PC-3 (cell line): ENCODE measurements around the gene KIF4B. TPM values are rescaled to one million over a fixed set of nuclear protein-coding genes. Genes with fewer than 3 reads are reported as not detected.

Experiments used
- total RNA-seq: library from RNA; depleted of rRNA; stranded (reverse); fragments of >200 nt; gene quantifications from 2 replicates; pipeline ENCODE4 v1.2.3, GENCODE V29; 2014; rRNA removed

KIF4B gene
- total RNA-seq, 1 experiment from 2014 or later = not detected

Other genes with a start within 250 kb of the KIF4B start
- gene FAXDC2, start 163.2 kb upstream of the KIF4B start, total RNA-seq = not detected in 2 replicates
- gene CNOT8, start 155.1 kb upstream of the KIF4B start, total RNA-seq = 26.2 and 34.2 TPM in 2 replicates
- gene GEMIN5, start 75.5 kb upstream of the KIF4B start, total RNA-seq = 19.8 and 28.2 TPM in 2 replicates
- 22.3 and 27.2 TPM in 2 replicates for gene MRPL22, start 72.7 kb upstream of the KIF4B start, total RNA-seq